ENCODE measurements around the gene FOXG1.

FOXG1 gene

GRCh38 chr14:28762303-28762954, 4.2 kb upstream of the FOXG1 start:
- no peak for DNase-seq

- DNase-seq = no peak
Measured at GRCh38 chr14:28762955-28763326, 3.6 kb upstream of the FOXG1 start.

GRCh38 chr14:28763751-28764256, 2.8 kb upstream of the FOXG1 start:
- DNase-seq = no peak

- DNase-seq = peak; percentile 42
Measured at GRCh38 chr14:28764257-28765160, 2.1 kb upstream of the FOXG1 start.

GRCh38 chr14:28765169-28765830, 1.3 kb upstream of the FOXG1 start:
- no peak for DNase-seq

GRCh38 chr14:28765831-28766468, 637 bp upstream of the FOXG1 start:
- no peak for DNase-seq

GRCh38 chr14:28767030-28767852, 654 bp downstream of the FOXG1 start:
- DNase-seq = no peak

- no peak for DNase-seq
Measured at GRCh38 chr14:28767853-28768741, 1.5 kb downstream of the FOXG1 start.

GRCh38 chr14:28769276-28769880, 2.8 kb downstream of the FOXG1 start:
- no peak for DNase-seq

- DNase-seq = no peak
Measured at GRCh38 chr14:28770061-28770460, 3.5 kb downstream of the FOXG1 start.

GRCh38 chr14:28770630-28771029, 4.0 kb downstream of the FOXG1 start:
- DNase-seq = no peak

GRCh38 chr14:28771168-28771567, 4.6 kb downstream of the FOXG1 start:
- no peak for DNase-seq

- peak; percentile 48 for DNase-seq
Measured at GRCh38 chr14:28772613-28773012, 6.0 kb downstream of the FOXG1 start.

GRCh38 chr14:28773176-28773575, 6.6 kb downstream of the FOXG1 start:
- no peak for DNase-seq

- peak; percentile 77 for DNase-seq
Measured at GRCh38 chr14:28773861-28774691, 7.5 kb downstream of the FOXG1 start.

GRCh38 chr14:28774764-28775735, 8.5 kb downstream of the FOXG1 start:
- DNase-seq = no peak

- no peak for DNase-seq
Measured at GRCh38 chr14:28776482-28777266, 10.1 kb downstream of the FOXG1 start.

All from HCEC 1CT (cell line).